Measurements from ENCODE around the gene TAF6L. TPM values are rescaled to one million over a fixed set of nuclear protein-coding genes. Genes with fewer than 3 reads are reported as not detected.

TAF6L gene
- polyA plus RNA-seq, 3 donors = 5.1 to 35.5 (median 5.3) TPM

GRCh38 chr11:62832336-62833234 is 61.4 kb downstream of the TAF6L start, which contains the start of gene TEX54:
TEX54 (minus strand) TSS chr11:62832841.
- peak in 1 of 3 donors; percentile 70 for DNase-seq
- Mint-ChIP-seq H3K27me3 (ENCODE audit: low read depth in 3 of 3) (no peaks in the 10 kb centered on the region), H3K9me3 (no peaks in the 10 kb centered on the region), H3K4me1 (peaks cover 33% of the 10 kb centered on the region), H3K36me3 (peaks cover 40 to 47% of the 10 kb centered on the region in 2 donors), H3K4me3 (peak within 1 kb of the TSS; percentile 97 to 98), H3K27ac (peak within 1 kb of the TSS; percentile 99 to 100 (median 99))
- H2AFZ ChIP-seq (ENCODE audit: insufficient read depth, low read depth, low read length, poor library complexity, severe bottlenecking) = peak within 1 kb of the TSS; percentile 68
- H3K9me3 ChIP-seq (replicated peaks in 1 of 2; ENCODE audit: control insufficient read depth in 1 of 2, insufficient read depth in 1 of 2, low read length in 2 of 2) = no peaks in the 10 kb centered on the region
- 16% methylated on average over 35 of the region's 40 CpGs for WGBS (ENCODE audit: insufficient coverage)
- peaks cover 24 to 31% of the 10 kb centered on the region in 2 donors for H3K4me1 ChIP-seq (ENCODE audit: control insufficient read depth in 1 of 2, insufficient read depth in 2 of 2, low read length in 2 of 2)
- H4K20me1 ChIP-seq (ENCODE audit: insufficient read depth, low read length) = peaks cover 16% of the 10 kb centered on the region
- TF ChIP-seq CTCF (IDR thresholded peaks at IDR 0.05) = no peak
- peak within 1 kb of the TSS; percentile 84 to 86 for H3K27ac ChIP-seq (ENCODE audit: low read depth in 1 of 2, low read length in 2 of 2)
- H3K4me3 ChIP-seq (replicated peaks in 1 of 3; ENCODE audit: low read depth in 2 of 3, low read length in 3 of 3) = peak within 1 kb of the TSS; percentile 69 to 96 (median 88)
- intact Hi-C loops (cut with micrococcal nuclease) = loop anchor here in 1 of 2 donors (2.0 to 5.0 kb wide), 2 partner anchors 28 to 45 kb away; partner anchors contain the start of genes NXF1 and TMEM179B
- H3K36me3 ChIP-seq (replicated peaks in 1 of 2; ENCODE audit: control insufficient read depth in 1 of 2, insufficient read depth in 2 of 2, low read length in 2 of 2) = peaks cover 17 to 40% of the 10 kb centered on the region in 2 donors
- no peaks in the 10 kb centered on the region for H3K27me3 ChIP-seq (ENCODE audit: control insufficient read depth in 2 of 2, insufficient read depth in 2 of 2, low read length in 2 of 2)
- peaks cover 91% of the 10 kb centered on the region for H3K79me2 ChIP-seq (ENCODE audit: insufficient read depth, low read length)
- H3K9ac ChIP-seq (ENCODE audit: insufficient read depth, low read length, poor library complexity, severe bottlenecking) = peak within 1 kb of the TSS; percentile 90
- H3K4me2 ChIP-seq (replicated peaks; ENCODE audit: extremely low read depth, low read length, poor library complexity, severe bottlenecking) = peak within 1 kb of the TSS; percentile 96

GRCh38 chr11:62835336-62835735 is 64.1 kb downstream of the TAF6L start:
- Histone ChIP-seq H3K4me3 (replicated peaks in 1 of 3; ENCODE audit: low read depth in 2 of 3, low read length in 3 of 3) (no peak overlapping the region), H2AFZ (ENCODE audit: insufficient read depth, low read depth, low read length, poor library complexity, severe bottlenecking) (no peak overlapping the region), H3K9ac (ENCODE audit: insufficient read depth, low read length, poor library complexity, severe bottlenecking) (no peak overlapping the region), H3K4me1 (ENCODE audit: control insufficient read depth in 1 of 2, insufficient read depth in 2 of 2, low read length in 2 of 2) (peaks cover 27 to 39% of the 10 kb centered on the region in 2 donors), H3K27ac (ENCODE audit: low read depth in 1 of 2, low read length in 2 of 2) (peak overlapping the region in 1 of 2 donors; percentile 26), H3K36me3 (replicated peaks in 1 of 2; ENCODE audit: control insufficient read depth in 1 of 2, insufficient read depth in 2 of 2, low read length in 2 of 2) (peaks cover 11 to 33% of the 10 kb centered on the region in 2 donors), H4K20me1 (ENCODE audit: insufficient read depth, low read length) (peaks cover 7% of the 10 kb centered on the region), H3K9me3 (replicated peaks in 1 of 2; ENCODE audit: control insufficient read depth in 1 of 2, insufficient read depth in 1 of 2, low read length in 2 of 2) (no peaks in the 10 kb centered on the region), H3K79me2 (ENCODE audit: insufficient read depth, low read length) (peaks cover 83% of the 10 kb centered on the region), H3K4me2 (replicated peaks; ENCODE audit: extremely low read depth, low read length, poor library complexity, severe bottlenecking) (no peak overlapping the region), H3K27me3 (ENCODE audit: control insufficient read depth in 2 of 2, insufficient read depth in 2 of 2, low read length in 2 of 2) (no peaks in the 10 kb centered on the region)
- Mint-ChIP-seq H3K27me3 (ENCODE audit: low read depth in 3 of 3) (no peaks in the 10 kb centered on the region), H3K4me1 (peaks cover 37% of the 10 kb centered on the region), H3K27ac (peak overlapping the region in 5 of 7 donors; percentile 6 to 73 (median 59)), H3K4me3 (no peak overlapping the region), H3K9me3 (peaks cover 0 to 3% (median 0%) of the 10 kb centered on the region in 7 donors), H3K36me3 (peaks cover 29 to 32% of the 10 kb centered on the region in 2 donors)
- peak in 1 of 3 donors; percentile 41 for DNase-seq
- intact Hi-C loops (cut with micrococcal nuclease) = loop anchor here in 1 of 2 donors (5.0 kb wide), 1 partner anchor 33 kb away; no protein-coding TSS in a partner anchor
- no peak for TF ChIP-seq CTCF (IDR thresholded peaks at IDR 0.05)
- 100% methylated on average over 6 of the region's 8 CpGs for WGBS (ENCODE audit: insufficient coverage)

Small RNA genes lying within 50 kb of the gene (small RNA-seq; reads per million reads assigned to genes)
- gene MIR6514 (ENCODE audit: insufficient read length, low read depth) (1.7 reads per million), gene RNU6-118P (ENCODE audit: insufficient read length, low read depth) (not detected)

Other genes starting within 250 kb of the TAF6L start
- gene AHNAK, start 224.6 kb upstream of the TAF6L start, polyA plus RNA-seq = 100 to 1,000 TPM in 2 of 3 donors, 10 to 100 TPM in 1; 80.0 to 201 (median 103) TPM
- 100 to 1,000 TPM; 490 to 603 (median 491) TPM for gene EEF1G, start 197.5 kb upstream of the TAF6L start, polyA plus RNA-seq
- gene TUT1, start 179.9 kb upstream of the TAF6L start, polyA plus RNA-seq = 10 to 100 TPM in 1 of 3 donors, 1 to 10 TPM in 2; 1.8 to 16.3 (median 2.1) TPM
- 10 to 100 TPM; 14.0 to 38.6 (median 17.6) TPM for gene MTA2, start 169.5 kb upstream of the TAF6L start, polyA plus RNA-seq
- 100 to 1,000 TPM in 1 of 3 donors, 10 to 100 TPM in 1, 1 to 10 TPM in 1; 7.2 to 131 (median 10.6) TPM for gene EML3, start 158.6 kb upstream of the TAF6L start, polyA plus RNA-seq
- 1 to 10 TPM in 1 of 3 donors, under 1 TPM in 2; 0.51 to 1.4 (median 0.75) TPM for gene ROM1, start 158.1 kb upstream of the TAF6L start, polyA plus RNA-seq
- 10 to 100 TPM; 18.5 to 44.9 (median 19.0) TPM for gene B3GAT3, start 149.4 kb upstream of the TAF6L start, polyA plus RNA-seq
- gene GANAB, start 124.8 kb upstream of the TAF6L start, polyA plus RNA-seq = 100 to 1,000 TPM in 2 of 3 donors, 10 to 100 TPM in 1; 99.7 to 116 (median 109) TPM
- gene INTS5, start 118.1 kb upstream of the TAF6L start, polyA plus RNA-seq = 10 to 100 TPM in 1 of 3 donors, 1 to 10 TPM in 2; 4.2 to 16.0 (median 9.9) TPM
- gene C11orf98, start 106.2 kb upstream of the TAF6L start, polyA plus RNA-seq = 10 to 100 TPM; 25.9 to 78.2 (median 74.6) TPM
- 1 to 10 TPM in 2 of 3 donors, under 1 TPM in 1; 0.73 to 4.9 (median 1.4) TPM for gene CSKMT, start 106.1 kb upstream of the TAF6L start, polyA plus RNA-seq
- gene UQCC3, start 99.7 kb upstream of the TAF6L start, polyA plus RNA-seq = 1 to 10 TPM; 3.3 to 7.9 (median 7.2) TPM
- gene LBHD1, start 99.1 kb upstream of the TAF6L start, polyA plus RNA-seq = 1 to 10 TPM; 1.9 to 9.1 (median 2.9) TPM
- 100 to 1,000 TPM in 2 of 3 donors, 10 to 100 TPM in 1; 93.9 to 147 (median 106) TPM for gene UBXN1, start 92.3 kb upstream of the TAF6L start, polyA plus RNA-seq
- not detected for gene LRRN4CL, start 81.9 kb upstream of the TAF6L start, polyA plus RNA-seq
- gene BSCL2, start 64.0 kb upstream of the TAF6L start, polyA plus RNA-seq = 10 to 100 TPM; 43.5 to 65.7 (median 63.3) TPM
- gene GNG3, start 63.7 kb upstream of the TAF6L start, polyA plus RNA-seq = under 1 TPM in 1 of 3 donors, not detected in 2; 0.23 TPM
- 10 to 100 TPM in 1 of 3 donors, under 1 TPM in 2; 0.33 to 13.8 (median 0.88) TPM for gene HNRNPUL2, start 43.9 kb upstream of the TAF6L start, polyA plus RNA-seq
- 10 to 100 TPM; 17.9 to 21.6 (median 20.4) TPM for gene TTC9C, start 42.9 kb upstream of the TAF6L start, polyA plus RNA-seq
- 1 to 10 TPM; 1.7 to 4.5 (median 2.0) TPM for gene ZBTB3, start 17.2 kb upstream of the TAF6L start, polyA plus RNA-seq
- 100 to 1,000 TPM; 162 to 243 (median 231) TPM for gene POLR2G, start 9.8 kb upstream of the TAF6L start, polyA plus RNA-seq
- 100 to 1,000 TPM in 2 of 3 donors, 10 to 100 TPM in 1; 95.8 to 236 (median 220) TPM for gene TMEM179B, start 16.0 kb downstream of the TAF6L start, polyA plus RNA-seq
- gene TMEM223, start 20.6 kb downstream of the TAF6L start, polyA plus RNA-seq = 10 to 100 TPM in 2 of 3 donors, 1 to 10 TPM in 1; 5.7 to 20.4 (median 19.6) TPM
- gene NXF1, start 34.0 kb downstream of the TAF6L start, polyA plus RNA-seq = 100 to 1,000 TPM in 1 of 3 donors, 10 to 100 TPM in 2; 50.1 to 748 (median 70.6) TPM
- 10 to 100 TPM; 36.4 to 39.6 (median 38.5) TPM for gene STX5, start 60.7 kb downstream of the TAF6L start, polyA plus RNA-seq
- under 1 TPM in 1 of 3 donors, not detected in 2; 0.74 TPM for gene TEX54, start 61.4 kb downstream of the TAF6L start, polyA plus RNA-seq
- 10 to 100 TPM; 14.2 to 52.5 (median 18.4) TPM for gene WDR74, start 68.2 kb downstream of the TAF6L start, polyA plus RNA-seq
- 100 to 1,000 TPM; 156 to 231 (median 189) TPM for gene SLC3A2, start 109.5 kb downstream of the TAF6L start, polyA plus RNA-seq
- gene CHRM1, start 150.0 kb downstream of the TAF6L start, polyA plus RNA-seq = not detected
- gene SLC22A6, start 213.6 kb downstream of the TAF6L start, polyA plus RNA-seq = not detected
- not detected for gene SLC22A8, start 244.4 kb downstream of the TAF6L start, polyA plus RNA-seq

All from CD14-positive monocyte (primary cell).